ENCODE results near the gene UCK1.
A peak's percentile ranks its signal among the peaks of the same experiment; 100 is the strongest.
"Not testable (repeated sequence)": the region's sequence is repeated elsewhere in the genome, so short reads cannot be mapped to it uniquely, and the experiment has no call there.

Gene UCK1

DNA sequence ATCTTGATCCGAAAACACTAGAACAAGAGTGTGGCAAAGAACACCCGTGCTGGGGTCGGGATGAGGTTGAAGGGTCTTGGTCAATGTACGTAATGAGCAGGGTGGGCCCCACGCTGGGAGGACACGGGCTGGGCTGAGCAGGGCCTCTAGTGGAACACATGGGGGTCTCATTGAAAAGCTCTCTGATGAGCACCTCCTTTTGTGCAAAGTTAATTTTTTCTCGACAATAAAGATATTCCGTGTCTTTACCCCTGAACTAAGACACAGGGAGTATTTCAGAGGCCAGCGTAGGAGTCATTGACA is 8.0 kb downstream of the UCK1 start:
- no peak for DNase-seq

DNA sequence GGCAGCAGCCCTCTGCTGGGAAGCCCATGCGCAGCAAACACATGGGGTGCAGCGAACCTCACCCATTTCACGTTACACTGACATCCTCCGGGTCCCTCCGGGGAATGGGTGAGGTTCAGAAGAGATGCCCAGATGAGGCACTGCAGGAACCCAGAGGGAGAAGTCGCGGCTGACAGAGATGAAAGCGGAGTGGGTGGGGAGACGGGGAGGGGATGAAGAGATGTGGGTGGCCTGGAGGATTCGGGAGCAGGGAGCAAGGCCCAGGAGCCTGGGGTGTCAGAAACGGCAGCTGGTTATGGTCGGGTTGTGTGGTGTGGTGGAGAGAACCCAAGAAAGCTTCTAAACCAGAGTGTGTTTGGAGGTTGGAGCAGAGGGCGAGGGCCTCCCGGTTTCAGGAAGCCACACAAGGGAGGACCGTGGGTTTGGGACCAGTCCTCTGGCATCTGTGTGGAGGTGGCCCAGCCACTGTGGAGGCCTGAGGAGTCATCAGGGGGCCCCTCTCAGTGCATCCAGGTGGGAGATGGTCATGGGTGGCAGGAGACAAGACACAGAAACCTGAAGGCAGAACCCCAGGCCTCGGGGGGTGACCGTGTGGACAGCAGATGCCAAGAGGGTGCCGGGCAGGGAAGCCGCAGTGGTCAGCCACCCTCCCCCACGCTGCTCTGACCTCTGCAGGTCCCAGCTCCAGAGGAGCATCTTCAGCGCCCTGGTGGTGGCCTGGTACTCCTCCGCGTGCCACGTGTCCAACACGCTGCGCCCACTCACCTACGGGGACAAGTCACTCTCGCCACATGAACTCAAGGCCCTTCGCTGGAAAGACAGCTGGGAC is 8.6 kb downstream of the UCK1 start:
- no peak for DNase-seq

DNA sequence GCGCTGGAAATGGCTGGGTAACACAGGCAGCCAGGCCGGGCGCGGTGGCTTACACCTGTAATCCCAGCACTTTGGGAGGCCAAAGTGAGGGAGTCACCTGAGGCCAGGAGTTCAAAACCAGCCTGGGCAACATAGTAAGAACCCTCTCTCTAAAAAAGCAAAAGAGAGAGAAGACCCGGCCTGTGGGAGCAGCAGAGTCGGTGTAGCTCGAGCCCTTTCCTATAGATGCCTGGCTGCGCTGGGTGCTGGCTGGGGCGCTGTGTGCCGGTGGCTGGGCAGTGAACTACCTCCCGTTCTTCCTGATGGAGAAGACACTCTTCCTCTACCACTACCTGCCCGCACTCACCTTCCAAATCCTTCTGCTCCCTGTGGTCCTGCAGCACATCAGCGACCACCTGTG is 9.2 kb downstream of the UCK1 start:
- DNase-seq = no peak

DNA sequence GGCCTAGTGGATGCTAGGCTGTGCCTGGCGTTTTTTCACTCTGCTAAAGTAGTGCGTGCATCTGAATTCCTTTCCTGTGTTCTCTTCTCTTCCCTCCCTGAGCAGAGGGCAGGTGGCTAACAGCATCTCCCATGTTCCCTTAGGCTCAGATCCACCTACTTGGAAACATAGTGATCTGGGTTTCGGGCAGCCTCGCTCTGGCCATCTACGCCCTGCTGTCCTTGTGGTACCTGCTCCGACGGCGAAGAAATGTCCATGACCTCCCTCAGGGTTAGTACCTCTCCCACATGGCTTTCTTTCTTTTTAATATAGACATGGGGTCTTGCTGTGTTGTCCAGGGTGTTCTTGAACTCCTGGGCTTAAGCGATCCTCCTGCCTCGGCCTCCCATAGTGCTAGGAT is 9.9 kb downstream of the UCK1 start:
- no peak for DNase-seq

DNA sequence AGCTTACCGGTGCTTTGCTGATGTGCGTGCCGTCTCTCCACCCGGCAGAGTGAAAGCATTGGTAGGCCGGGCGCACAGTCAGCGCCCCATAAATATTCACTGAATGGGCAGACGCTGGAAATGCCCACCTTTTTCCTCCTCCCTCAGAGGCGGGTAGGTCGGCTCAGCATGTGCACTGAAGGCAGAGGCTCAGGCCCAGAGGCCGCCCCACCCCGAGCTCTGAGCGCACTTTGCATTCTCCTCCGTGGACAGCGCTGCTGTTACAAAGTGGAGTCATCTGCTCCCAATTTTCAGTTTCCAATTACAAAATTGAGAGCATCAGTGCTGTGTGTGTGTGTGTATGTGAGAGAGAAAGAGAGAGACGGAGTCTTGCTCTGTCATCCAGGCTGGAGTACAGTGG is 10.6 kb downstream of the UCK1 start:
- DNase-seq = no peak

DNA sequence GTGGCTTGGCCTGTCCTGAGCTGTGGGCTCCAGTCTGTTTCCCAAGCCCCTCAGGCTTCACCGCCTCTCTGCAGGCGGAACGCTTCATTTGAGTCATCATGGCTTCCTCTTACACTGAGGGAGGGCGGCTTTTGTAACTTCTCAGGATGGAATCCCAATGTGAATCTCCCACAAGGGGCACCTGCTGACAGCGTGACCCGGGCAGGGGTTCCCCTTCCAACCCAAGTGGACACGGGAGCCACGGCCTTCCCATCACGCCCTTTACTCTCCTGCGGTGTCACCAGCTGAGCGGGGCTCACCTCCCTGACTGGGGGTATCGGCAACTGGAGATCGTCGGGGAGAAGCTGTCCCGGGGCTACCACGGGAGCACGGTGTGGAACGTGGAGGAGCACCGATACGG is 12.5 kb downstream of the UCK1 start:
- no peak for DNase-seq

DNA sequence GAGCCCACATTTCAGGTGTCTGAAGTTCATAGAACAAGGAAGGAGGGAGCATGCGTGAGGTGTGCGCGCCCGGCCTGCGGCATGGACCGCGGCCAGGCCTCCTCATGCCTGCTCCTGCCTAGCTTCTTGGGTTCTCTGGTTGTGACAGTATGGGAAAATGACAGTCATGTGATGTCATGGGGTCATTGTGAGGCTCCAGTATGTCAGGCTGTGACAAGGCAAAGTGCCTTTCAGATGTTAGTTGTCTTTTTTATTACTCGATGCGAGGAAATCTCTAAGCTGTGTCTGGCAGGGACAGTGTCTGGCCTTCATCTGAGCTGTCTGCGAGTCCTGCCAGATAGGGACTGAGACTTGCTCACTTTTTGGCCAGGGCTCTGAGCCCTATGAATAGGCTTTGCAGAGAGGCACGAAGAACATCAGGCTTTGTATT is 13.3 kb downstream of the UCK1 start:
- DNase-seq = no peak

DNA sequence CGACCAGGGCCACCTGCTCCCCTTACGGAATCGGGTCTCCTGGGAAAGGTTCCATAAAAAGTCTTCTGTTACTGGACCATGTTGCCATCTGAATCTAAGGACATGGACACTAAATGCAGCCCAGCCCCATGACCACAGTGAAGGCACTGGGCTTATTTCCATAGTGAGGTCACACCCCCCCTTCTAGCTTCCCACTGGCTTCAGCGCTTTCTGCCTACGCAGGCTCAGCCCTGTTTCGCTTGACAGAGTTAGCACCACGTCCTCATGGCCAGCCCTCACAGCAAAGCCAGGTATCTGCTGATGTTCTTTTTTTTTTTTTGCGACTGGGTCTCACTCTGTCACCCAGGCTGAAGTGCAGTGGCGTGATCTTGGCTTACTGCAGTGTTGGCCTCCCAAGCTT is 14.1 kb downstream of the UCK1 start:
- no peak for DNase-seq

DNA sequence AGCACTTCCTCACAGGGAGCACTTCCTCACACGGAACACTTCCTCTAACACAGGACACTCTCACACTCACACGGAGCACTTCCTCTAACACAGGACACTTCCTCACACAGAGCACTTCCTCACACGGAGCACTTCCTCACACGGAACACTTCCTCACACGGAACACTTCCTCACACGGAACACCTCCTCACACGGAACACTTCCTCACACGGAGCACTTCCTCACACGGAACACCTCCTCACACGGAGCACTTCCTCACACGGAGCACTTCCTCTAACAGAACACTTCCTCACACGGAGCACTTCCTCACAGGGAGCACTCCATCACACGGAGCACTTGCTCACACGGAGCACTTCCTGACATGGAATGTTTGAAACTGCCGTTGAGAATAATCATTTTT is 15.0 kb downstream of the UCK1 start:
- no peak for DNase-seq

DNA sequence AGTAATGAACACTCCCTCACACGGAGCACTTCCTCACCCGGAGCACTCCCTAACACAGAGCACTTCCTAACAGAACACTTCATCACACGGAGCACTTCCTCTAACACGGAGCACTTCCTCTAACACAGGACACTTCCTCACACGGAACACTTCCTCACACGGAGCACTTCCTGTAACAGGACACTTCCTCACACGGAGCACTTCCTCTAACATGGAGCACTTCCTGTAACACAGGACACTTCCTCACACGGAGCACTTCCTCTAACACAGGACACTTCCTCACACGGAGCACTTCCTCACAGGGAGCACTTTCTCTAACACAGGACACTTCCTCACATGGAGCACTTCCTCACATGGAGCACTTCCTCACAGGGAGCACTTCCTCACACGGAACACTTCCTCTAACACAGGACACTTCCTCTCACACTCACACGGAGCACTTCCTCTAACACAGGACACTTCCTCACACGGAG is 15.5 kb downstream of the UCK1 start:
- DNase-seq = not testable (repeated sequence)

DNA sequence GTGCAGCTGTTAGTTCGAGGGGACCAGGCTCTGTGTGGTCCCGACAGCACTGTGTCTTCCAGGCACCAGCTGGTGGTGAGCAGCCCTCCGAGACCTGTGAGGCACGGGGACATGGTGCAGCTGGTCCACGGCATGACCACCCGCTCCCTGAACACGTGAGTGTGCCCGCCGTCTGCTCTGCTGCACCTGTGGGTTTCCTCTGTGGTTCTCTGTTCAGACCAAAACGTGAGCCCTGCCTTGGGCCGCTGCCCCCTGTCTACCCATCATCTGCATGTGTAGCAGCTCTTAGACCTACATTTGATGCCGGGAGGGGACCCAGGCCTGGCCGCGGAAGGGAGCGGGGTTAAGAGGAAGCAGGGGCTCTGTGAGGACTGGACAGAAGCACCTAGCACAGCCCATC is 17.9 kb downstream of the UCK1 start:
- DNase-seq = no peak

DNA sequence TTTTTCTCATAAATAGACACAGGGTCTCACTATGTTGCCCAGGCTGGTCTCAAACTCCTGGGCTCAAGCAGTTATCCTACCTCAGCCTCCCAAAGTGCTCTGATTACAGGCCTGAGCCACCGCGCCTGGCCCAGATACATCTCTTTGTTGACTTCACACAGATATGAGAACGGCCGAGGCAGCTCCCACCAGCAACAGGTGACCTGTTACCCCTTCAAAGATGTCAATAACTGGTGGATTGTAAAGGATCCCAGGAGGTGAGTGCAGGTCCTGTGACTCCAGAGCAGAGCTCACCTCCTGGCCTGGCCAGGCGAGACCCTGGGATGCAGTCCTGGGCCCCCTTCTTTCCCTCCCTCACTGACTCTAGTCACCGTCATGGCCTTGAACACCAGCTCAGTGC is 19.2 kb downstream of the UCK1 start:
- DNase-seq = no peak

DNA sequence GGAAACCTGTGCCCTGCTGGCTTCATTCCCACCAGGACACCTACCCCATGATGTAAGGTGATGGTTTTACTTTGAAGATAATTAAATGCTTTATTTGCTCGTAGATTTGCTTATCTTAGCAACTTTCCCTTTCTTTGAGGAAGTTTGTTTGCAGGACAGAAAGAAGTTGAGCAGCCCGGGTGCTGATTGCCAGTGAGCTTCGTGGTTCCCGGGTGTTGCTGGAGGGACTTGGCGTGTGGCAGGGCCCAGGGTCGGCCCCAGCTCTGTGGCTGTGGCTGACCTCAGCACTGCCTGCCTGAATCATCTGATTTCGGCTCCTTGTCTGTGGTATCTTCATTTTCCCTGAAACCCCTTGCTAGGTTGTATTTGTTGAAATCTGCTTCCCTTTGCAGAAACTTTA is 19.6 kb downstream of the UCK1 start:
- DNase-seq = no peak

DNA sequence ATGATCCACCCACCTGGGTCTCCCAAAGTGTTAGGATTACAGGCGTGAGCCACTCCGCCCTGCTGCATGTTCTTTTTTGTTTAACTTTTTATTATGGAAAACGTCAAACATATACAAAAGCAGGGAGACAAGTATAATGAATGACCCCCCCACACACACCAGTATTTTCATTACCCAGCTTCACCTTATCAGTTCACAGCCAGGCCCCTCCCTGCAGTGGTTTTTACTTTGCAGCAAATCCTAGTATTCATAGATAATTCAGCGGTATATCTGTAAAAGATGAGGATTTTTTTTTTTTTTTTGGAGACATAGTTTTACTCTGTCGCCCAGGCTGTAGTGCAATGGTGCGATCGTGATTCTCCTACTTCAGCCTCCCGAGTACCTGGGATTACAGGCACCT is 26.1 kb downstream of the UCK1 start:
- no peak for DNase-seq

DNA sequence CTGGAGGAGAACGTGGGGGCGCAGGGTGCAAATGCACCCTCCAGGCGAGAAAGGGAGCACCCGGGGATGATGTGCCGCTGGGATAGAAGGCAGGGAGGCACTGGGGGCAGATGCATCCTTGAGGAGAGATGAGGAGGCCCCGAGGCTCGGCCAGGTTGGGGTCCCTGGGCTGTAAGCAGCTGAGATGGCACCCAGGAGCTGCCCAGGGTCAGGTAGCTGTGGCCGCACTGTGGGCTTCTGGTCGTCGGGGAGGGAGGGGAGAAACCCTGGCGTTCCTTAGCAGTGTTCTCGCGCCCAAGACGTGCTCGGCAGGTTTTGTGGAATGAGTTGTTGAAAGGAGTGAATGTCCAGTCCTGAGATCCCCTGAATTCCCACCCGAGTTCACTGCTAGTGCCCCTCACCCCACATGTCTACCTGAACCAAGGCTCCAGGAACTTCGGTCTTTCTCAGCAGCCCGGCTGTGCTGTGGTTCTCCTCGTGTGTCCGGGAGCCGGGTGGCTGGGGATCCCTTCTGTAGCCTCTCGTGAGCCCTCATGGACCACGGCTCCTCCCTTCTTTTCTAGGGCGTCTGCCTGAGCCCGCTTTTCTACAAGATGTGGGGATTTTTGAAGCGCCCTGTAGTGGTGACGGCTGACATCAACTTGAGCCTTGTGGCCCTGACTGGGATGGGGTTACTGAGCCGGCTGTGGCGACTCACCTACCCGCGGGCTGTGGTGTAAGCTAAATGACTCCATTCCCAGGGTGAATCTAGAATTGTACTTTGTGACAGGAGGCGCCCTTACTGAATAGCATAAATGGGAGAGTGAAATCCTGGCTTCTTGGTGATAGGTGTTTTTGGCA is 27.2 kb downstream of the UCK1 start:
- DNase-seq = no peak

DNA sequence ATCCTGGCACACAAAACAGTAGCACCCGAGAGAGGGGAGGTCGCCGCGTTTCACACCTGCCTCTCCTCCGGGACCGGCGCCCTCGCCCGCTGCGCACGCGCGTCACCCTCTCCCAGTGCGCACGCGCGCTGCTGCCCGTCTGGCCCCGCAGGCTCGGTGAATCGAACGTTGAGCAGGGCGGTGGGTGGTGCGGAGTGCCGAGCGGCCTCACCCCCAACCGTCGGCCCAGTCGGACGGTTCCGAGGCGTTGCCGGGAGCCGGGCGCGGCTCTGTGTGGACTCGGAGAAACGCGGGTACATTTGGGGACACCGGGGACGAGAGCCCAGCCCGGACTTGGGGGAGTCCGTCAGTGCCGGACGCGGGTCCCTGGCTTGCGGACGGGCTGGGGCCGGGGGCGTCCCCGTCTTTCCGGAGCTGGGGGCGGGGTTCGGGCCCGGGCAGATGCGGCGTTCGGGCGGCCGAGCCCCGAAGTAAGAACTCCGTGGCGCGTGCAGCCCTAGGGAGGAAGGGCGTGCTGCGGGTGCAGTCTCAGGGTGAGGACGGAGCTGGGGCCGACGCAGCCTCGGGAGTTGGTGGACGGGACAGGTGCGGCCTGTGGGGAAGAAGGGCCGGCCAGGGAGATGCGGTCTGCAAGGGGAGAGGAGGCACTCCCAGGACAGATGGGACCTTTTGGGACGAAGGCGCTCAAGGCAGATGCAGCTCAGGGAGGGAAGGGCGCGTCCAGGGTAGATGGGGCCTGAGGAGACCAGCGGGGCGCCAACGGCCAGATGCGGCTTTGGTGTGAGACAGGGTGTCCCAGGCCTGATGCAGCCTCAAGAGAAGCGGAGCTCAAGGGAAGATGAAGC is 28.1 kb downstream of the UCK1 start, which contains the start of gene POMT1:
Gene POMT1, plus strand, starts transcription at position 138 of the 845 bp plus-strand sequence. CDS start 1,301 bp downstream, outside the sequence.
- peak; percentile 91 for DNase-seq

DNA sequence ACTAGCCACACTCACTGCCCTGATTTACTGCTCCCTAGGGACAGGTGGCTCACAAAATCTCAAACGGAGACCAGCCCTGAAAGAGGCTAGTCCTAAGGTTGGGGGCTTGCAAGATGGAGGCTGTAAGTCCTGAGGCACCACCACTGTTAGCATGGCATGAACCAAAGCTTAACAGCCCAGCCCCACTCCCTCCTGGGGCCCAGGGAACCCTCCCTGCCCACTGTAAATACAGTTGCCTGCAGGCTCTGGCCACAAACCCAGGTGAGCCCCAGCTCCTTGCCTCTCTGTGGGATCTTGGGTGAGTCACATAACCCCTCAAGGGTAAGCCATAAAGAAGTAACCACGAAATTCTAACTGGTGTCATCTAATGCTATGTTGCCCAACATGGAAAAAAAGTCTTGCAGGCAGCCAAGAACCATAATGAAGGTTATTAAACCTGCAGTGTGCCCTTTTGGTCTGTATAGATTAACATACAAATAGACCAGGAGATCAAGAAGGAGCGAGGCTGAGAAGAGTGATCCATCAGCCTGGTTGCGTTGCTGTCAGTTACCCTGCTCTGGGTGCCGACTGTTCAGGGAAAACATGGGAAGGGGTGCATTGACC is 30.0 kb downstream of the UCK1 start:
- no peak for DNase-seq

DNA sequence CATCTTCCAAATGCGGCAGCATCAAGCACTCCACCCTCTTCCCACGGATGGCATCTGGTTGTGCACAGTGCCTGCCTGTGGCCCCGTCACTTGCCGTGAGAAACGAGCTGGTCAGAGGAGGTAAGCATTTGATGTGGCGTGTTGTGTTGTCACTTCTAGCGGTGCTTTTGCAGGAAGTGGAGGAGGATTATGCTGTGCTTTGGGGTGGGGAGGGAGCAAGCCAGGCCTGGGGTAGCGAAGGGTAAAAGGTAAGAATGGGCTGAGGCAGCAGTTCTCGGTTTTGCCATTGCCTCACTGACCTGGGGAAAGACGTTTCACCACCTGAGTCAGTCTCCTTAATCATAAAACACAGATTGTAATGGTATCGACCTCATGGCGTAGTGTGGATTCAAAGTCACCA is 30.7 kb downstream of the UCK1 start:
- no peak for DNase-seq

DNA sequence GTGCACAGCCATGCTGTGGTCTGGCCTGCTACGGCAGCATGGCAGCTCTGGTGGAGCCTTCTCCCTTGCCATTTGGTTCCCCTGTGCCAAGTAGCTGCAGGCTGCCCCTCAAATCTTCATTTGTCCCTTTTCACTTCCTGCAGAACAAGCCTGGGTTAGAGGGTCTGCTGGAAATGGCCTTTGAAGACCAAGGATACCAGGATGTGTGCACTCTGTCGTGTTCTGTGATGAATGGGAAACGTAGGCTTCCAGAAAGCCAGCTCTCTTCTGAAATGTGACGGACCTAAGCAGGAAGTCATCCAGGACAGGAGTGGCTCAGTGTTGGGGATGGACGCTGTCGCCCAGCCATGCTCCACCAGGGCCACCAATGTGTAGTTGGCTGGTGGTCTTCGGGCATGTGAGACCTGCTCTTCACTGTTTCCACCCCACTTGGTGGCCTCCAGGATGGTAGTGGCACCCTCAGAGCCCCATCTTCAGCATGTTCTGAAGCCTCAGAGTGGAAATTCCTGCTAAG is 31.8 kb downstream of the UCK1 start:
- DNase-seq = no peak

DNA sequence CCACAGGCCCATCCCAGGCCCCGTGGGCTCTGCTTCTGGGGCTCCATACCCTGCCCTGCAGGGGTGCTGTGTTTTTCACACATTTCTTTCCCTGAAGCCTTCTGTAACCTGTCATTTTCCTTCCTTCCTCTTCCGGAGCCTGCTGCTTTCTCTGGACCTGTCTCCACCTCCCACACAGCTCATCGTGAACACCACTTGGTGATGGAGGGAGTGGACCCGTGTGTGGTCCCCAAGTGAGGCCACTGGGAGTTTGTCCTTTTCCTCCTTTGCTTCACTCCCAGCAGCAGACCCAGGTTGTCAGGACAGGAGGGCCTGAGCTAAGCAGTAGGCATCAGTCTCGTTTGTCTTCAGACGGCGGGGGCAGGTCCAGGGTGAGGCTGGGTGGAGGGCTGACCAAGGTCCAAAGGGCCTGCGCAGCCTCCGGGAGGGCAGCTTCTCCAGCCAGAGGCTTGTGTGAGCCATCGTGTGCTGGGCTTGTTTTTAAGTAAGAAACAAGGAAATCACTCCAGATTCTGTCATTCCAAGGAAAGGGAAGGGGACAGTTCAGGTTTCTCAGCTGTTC is 34.1 kb downstream of the UCK1 start:
- DNase-seq = no peak

DNA sequence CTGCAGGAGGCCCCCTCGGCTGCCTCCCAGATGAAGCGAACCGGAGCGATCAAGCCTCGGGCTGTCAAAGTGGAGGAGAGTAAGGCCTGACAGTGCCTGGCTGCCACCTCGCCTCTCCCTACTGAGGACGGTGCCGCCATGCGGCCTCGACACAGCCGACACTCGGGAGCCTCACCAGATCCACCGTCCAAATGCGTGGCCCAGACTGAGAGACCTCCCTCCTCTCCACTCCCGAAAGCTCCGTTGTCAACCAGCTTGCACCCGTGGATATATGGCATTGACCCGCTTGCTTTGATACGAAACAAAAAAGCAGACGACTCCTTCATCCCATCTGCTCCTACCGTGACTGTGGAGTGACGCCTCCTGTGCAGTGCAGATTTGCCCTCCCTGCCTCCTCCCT is 35.3 kb downstream of the UCK1 start:
- no peak for DNase-seq

DNA sequence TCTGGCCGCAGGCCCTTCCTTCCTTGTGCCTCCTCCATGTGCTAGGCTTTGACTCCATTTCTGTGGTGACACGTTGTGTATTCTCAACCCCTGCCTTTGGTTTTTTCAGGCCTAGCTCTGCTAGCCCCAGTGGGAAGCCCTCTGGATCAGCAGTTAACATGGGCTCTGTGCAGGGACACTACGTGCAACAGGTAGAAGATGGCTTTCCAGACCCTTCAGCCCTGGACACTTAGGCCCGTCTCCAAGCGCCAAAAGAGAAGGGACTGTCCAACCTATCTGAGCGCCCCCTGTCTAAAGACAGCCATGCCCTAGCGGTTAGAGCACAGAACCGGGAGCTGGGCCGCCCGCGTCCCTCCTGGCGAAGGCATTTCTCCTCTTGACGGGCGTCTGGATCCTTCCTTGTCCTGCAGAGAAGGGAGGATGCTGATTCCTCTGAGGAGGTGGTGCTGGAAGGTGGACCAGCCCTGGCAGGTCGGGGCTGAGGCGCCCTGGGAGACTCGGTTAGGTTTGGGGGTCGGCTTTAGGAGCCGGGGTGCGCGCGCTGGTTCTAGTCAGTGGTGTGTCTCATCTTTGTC is 36.7 kb downstream of the UCK1 start:
- no peak for DNase-seq
